UCSD-AML1 (cell line): ENCODE measurements around the gene SLC35G1.

Experiments
- DNase-seq: peaks from one replicate; lab custom pipeline; 2025; ENCODE audit not compliant: unreplicated experiment; lab: John Stamatoyannopoulos, UW

The SLC35G1 gene

DNA sequence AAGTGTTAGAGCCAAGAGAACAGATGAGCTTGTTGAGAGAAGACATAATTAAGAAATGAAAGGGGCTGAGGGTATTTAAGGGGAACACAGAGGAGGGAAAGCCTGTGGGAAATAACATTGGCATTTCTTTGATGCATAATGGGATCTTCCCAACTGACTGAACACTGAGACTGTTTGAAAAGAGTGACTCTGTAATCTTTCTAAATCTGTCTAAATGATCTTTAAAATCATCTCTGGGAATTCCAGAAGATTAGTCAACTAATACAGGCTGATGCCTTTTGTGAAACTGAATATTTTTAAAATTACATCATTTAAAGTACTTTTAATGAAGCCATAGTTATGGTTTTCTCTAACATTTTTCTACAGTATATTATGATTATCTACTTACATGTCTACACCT lies 17.4 kb upstream of the SLC35G1 start:
- no peak for DNase-seq

DNA sequence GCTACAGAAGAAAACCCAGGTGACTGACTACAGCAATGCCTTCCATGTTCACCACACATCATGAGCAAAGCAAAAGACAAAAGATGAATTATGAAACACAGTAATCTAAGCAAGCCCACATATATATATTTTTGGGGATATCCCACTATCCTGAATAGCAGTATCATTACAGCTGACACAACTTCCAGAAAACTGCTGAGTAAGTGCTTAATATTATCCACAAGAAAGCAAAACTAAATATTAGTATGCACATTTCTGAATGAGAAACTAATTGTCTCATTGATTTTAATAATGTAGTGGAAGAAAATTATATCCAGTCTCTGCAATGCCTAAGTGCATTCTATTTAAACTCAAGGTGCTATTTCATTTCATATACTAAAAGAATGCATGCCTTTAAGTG lies 14.5 kb upstream of the SLC35G1 start:
- DNase-seq, result no peak

DNA sequence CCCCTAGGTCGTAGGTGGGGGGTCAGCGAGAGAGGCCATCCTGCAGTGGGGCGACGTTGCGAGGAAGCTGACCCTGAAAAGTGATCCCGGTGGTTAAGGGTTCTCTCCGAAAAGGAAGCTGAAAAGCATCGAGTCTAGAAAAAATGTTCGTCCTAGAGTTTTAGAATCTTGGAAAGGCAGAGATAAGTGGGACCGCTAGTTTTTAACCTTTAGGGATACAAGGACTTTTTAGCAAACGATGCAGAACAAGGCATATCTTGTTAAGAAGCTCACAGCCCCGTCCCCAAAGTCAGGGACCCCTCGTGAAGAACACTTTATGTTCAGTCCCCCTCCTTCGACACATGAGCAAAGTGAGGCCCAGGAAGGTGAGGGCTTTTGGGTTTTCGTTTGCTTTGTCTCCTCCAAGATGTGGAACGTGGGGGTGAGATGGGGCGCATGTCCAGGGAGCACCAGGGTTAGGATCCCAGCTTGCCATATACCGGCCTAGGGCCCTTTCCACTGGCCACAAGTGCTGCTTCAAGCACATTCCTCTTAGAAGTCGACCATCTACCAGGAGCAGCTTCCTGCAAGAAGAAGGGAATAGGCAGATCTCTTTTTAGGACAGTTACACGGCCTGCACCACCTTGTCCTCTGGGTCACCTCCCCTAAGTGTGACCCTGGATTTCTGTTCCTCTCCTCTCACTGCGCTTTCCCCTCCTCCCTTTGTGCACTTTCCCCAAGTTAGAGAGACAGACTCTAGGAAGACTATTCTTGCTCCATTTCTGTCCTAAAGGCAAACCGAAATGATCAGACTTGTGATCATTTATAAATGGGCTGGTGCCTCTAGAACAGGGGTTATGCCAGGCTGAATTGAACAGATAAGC lies 969 bp downstream of the SLC35G1 start:
- DNase-seq, result peak; percentile 18

DNA sequence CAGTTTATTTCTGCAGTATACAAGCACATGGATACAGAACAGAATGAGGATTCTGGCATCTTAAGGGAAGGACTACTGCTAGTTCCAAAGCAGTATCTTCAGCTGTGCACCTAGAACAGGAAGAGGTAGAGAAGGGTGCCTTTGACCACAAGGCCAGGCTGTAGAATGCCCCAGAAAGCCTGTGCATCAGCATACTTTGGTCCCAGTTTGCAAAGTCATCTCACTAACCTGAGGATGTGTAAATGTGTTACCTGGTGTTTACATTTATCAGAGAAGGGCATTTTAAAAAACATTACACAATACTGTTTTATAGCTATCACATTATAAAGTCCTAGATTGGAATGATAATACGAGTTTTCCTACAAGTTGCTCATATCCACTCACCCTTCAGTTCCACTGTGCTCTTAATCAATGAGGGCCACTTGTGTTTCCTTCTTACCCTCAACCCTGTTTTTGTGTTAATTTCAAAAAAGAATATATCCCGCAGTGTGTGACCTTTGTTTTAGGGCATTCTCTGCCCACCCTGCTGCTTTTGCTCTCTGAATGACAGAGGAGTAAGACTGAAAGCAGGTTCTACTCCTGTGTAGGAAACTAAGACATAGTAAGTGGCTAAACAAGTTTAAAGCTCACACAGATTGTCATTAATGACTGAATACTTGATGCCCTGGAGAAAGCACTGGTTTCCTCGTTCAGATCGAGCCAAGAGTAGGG lies 3.4 kb downstream of the SLC35G1 start:
- DNase-seq, result no peak

DNA sequence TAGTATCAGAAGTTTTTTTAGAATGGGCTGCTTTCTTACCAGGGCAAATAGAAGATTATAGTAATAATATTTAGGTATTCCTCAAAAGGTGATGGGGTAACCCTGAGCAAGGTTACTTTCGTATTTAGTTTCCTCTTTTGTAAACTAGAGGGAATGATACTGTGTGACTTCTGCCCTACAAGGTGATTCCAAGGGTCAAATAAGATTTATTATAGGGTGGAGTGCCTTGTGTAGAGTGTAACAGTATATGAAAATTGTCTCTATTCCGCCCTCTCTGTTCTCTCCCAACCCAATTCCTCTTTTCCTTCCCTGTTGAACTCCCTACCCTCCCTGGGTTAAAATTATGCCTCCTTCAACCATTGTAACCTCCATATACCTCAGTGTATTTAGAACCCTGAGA lies 5.3 kb downstream of the SLC35G1 start:
- DNase-seq, result no peak

DNA sequence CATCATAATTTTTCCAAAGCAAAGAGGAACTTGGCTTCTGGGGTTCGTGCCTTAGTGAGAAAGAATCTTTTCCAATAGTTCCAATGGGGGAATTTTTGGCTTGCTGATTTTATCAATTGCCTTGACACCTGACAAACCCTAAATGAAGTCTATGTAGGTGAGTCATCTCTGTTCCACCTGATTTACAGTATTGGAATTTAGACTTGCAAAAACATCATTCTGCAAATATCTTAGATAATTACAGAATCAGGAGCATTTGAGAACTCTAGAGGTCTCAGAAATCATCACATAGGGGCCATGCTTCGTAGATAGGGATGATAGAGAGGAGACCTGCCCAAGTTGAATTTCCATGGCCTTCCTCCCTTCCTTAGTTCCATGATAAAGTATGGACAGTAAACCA lies 9.3 kb downstream of the SLC35G1 start:
- DNase-seq, result no peak

DNA sequence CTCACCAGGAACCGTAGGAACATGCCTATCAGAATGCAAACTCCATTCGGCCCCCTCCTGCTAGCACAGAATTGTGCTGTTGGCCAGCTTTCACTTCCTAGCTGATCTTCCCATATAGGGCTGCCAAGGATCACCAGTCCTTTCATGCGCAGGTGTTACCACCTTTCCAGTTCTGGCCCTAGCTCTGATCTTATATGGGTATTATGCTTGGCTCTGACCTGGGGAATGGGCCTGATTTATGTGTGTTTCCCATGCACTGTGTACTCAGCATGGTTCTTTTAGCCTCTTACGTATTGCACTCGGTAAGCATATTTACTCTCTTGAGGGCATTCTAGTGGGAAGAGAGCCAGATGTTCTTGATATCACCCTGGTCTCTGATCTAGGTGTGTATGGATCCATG lies 11.1 kb downstream of the SLC35G1 start:
- no peak for DNase-seq

DNA sequence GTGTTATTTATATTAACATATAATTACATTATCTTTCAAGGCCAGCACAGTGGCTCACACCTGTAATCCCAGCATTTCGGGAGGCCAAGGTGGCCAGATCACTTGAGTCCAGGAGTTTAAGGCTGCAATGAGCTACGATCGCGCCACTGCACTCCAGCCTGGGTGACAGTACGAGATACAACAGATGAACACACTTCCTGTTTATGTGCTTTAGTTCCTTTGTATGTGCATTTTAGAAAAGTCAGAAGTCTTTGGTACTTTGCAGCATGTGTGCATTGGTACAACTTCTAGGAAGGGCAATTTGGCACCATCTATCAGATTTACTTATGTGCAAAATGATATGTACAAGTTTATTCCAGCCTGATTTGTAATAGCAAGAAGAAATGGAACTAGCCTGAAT lies 13.3 kb downstream of the SLC35G1 start:
- DNase-seq, result no peak

DNA sequence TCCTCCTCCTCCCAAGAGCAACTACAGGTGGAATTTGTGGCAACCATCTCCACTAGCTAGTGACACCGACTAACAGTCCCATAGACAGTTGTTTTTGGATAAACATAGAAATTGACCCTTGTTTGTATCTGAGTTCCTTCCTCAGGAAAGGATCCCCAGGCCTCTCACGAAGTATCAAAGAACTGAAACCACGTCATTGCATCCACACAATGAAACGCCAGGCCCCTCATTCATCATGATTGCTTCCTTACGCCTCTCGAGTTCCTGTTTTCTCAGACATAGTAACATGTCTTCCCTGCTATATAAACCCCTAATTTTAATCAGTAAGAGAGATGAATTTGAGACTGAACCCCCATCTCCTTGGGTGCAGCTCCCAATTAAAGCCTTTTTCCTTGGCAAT lies 18.1 kb downstream of the SLC35G1 start:
- no peak for DNase-seq

DNA sequence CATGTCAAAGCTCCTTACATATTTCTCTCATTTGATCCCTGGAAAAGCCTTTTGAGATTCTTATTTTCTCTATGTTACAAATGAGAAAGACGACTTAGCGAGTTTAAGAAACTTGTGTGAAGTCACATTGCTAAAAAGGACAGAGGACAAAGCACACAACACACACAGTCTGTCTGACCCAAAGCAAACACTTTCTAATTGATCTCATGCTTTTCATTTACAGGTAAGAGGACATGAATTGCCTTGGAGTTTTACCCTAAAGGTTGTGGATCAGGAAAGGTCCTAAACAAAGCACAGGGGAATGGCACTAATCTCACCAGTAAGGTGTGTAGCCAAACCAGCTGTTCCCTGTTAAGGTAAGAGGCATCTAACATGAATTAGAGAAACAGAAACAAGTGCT lies 18.7 kb downstream of the SLC35G1 start:
- DNase-seq, result no peak

DNA sequence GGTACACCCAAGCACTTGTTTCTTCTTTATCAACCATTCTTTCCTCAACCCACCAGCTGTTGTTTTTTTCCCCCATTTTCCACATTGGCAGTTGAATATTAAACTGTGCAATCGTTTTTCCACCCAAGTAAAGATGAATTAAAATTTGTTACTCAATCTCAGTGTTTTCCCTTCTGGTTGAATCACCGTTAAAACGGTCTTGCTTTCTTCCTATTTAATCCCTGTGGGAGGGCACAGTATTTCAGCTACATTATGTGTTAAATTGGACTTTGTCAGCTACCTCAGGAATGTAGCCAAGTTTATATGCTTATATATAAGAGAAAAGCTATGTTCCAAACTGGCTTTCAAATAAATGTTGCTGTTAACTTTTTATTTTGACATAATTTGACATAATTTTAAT lies 19.9 kb downstream of the SLC35G1 start:
- no peak for DNase-seq

DNA sequence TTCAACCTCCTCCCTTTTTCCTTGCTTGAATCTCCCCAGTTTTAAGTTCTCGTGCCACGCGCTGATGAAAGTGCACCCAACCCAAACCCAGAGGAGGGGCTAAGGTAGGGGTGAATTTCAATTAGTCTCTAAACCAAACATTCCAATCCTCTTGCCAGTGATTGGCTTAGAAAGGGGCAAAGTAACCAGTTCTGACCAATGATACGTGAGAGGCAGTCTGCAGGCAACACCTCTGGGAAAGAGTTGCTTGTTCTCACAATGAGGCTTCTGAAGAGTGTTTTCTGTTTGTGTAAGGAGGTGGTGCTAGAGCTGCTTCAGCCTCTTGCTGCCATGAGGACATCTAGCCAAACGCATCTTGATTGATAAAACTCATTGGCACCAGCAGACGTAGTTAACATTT lies 21.8 kb downstream of the SLC35G1 start:
- DNase-seq, result no peak

DNA sequence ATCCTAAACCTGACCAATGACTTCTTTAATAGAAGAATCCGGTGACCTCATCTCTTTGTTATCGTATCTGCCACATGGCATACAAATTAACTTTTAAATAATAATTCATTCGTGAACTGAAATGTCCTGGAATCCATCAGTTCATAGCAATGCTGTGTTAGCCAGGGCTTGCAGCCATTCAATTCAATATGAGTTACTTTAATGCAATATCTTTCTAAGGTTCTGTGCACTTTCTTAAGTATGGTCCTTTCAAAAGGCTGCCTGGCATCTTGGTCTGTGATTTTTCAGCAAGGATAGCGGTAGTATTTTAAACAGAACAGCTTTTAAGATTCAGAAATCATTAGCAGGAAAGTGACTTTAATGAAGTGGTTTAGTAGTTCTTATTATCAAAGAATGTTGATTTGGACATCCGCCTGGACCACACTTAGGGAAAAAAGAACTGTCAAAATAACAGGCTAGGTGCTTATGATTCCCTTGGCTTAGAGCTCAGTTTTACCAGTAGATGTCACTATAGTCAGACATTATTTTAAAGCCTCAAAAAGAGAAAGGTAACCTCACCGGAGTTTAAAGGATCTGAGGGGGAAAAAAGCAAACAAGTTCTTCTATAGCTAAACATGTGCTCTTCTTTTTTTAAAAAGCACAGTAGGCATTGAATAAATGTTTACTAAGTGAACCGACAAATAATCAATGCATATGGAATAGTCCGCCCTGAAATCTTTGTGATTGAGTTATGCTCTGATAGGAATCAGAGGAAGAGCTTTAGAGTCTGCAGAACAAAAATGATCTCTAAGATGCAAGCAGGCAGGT lies 22.7 kb downstream of the SLC35G1 start:
- no peak for DNase-seq

DNA sequence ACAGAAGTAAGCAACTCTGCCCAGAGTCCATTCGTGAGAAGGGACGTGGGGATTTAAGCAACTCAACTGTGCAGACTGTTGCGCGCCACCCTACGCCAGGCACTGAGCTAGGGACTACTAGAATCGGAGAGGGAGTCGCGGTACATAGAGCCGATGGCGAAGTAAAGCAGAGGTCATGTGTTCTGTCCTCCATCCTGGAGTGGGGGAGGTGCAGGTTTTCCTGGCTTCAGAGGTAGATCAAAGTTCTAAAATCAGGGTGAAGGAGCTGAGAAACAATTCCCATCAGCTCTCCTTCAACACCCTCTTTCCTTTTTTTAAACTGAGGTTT lies 23.2 kb downstream of the SLC35G1 start:
- DNase-seq, result no peak

DNA sequence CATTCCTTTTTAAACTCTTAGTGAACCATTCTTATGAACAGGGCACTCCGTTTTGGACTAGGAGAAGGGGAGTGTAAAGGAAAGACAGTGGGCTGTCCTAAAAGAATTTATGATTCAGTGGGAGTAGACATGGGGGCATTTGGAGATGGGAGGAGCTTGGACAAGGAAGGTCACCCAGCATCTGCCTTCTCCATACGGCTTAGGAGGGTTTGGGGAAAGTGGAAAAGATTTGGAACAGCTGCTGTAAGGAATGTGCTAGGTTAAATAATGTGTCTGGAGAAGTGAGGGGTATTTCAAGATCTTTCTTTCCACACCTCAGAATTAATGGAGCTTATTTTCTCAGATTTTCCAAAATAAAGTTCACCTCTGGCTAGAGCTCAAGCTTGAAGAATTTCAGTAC lies 24.0 kb downstream of the SLC35G1 start:
- no peak for DNase-seq

DNA sequence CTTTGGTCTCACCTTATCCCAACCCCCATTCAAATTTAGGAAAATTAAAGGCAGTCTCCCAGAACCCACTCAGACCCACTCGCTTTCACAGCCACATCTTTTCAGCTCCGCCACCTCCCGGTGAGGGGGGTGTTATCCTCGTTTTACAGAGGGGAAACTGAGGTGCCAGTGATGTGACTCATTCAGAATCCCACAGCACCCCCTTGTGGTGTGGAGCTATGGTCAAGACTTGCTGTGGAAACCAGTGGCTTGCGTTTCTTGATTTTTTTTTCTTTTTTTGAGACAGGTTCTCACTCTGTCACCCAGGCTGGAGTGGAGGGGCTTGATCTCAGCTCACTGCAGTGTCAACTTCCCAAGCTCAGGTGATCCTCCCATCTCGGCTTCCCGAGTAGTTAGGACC lies 27.6 kb downstream of the SLC35G1 start:
- no peak for DNase-seq

DNA sequence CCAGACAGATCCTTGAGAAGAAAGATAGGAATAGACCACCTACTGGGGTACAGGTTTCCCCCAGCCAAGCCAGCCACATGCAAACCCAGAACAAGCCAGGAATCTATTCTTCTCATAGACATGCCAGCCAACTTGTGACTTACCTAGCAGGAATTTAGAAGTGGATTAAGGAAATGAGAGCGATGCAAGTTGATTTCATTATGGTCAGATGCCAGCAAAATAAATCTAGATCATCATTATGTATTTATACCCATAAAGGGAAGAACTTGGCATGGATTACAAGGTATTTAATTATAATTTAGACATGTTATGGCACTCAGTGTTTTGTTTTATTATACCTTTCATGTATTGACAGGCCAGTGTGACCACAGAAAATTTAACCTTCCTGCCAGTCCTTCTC lies 32.8 kb downstream of the SLC35G1 start:
- no peak for DNase-seq

DNA sequence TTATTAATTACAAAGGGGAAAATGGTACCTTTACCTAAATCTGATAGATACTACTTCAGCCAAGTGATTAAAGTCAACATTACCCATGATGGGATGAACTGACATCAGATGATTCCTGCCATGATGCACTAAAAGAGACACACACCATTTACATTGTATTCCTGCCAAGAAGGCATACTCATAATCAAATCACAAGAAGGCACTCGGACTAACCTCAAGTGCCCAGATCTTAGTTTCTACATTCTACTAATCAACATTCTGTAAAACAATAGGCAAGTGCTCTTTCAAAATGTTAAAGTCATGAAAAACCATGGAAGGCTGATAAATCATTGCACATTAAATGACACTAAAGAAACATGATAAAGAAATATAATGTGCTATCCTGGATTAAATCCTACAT lies 44.4 kb downstream of the SLC35G1 start:
- no peak for DNase-seq

DNA sequence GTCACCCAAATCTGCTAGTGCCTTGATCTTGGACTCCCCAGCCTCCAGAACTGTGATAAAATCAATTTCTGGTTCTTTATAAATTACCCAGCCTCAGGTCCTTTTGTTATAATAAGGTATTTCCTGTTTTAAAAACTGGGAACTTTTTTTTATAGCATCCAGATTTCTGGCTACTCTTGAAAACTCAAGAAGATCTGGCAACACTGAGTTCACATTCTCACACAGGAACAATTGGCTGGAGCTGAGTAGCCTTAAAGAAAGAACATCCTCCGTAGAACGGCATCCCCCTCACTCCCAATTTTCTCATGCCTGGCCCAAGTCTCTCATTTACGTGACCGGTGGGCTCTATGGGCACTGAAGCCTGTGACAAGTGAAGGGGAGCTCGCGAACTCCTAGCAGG lies 47.1 kb downstream of the SLC35G1 start:
- DNase-seq, result no peak

DNA sequence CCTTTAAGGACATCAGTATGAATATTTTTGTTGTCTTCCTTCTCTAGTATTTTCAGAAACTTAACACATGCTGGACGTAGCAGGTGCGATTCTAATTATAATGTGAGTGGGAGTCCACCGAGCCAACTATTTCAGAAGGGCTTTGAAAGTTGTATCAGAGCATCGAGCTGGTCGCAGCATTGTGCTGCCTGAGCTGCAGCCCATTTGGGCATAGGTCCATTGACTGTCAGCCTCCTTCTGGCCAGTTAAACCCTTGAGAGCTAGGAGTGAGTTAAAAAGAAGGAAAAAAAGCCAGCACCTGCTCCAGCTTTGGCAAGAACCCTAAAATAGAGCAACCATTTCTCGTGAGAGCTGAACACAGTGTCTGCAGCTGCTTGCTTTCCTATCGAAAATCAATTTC lies 47.8 kb downstream of the SLC35G1 start:
- DNase-seq, result no peak

DNA sequence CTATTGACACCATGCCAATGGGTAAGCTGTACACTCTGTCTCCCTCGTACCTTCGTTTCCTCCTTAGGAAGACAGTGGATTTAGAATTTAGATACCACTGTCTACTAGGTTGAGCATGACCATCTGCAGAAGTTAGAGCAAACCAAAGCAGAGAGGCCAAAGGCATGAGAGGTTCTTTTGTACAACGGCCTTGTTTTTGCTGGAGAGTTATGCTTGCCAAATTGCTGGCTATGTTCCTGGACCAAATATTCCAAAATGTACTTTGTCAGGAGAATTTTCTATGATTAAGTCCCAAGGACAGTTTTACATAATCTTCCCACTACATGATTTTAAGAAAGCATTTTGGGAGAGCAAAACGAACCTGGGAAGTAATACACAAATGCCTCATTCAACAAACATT lies 52.0 kb downstream of the SLC35G1 start:
- DNase-seq, result no peak

DNA sequence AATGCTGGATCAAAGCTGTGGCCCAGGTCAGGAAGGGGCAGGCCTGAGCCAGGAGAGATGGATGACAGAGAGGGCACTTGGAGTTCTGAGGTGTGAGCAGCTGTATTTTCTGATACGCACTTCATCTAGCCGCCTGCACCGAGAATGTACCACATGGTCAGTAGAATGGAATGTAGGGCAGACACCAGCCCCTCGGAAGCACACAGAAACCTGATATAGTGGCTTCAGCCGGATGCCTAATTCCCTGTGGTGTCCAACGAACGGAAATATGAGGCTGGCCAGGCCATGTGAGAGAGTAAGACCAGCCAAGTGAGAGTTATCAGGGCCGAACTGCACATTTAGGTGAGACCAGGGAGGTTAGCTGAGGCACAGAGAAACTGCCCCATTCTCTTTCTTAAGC lies 53.3 kb downstream of the SLC35G1 start:
- DNase-seq, result no peak
